ENCODE measurements around the gene NRROS.

GRCh38 chr3:196599734-196600128 lies 39.8 kb upstream of the NRROS start:
- no peak for TF ChIP-seq CTCF (IDR thresholded peaks at IDR 0.05)
- TF ChIP-seq POLR2A (IDR thresholded peaks at IDR 0.05): no peak
